T-helper 17 cell (primary cell): ENCODE measurements around the gene HNRNPA1. TPM values are rescaled to one million over a fixed set of nuclear protein-coding genes. Genes with fewer than 3 reads are reported as not detected.
"Not testable (repeated sequence)": the region's sequence is repeated elsewhere in the genome, so short reads cannot be mapped to it uniquely, and the experiment has no call there.

ENCODE experiments used
- ATAC-seq: fragments of 150-1000 bp; cut with Tn5 transposase; 2 replicates; pipeline ENCODE4 v1.10.0; 2021; ENCODE audit warnings: mild to moderate bottlenecking, moderate library complexity
- DNase-seq, 3 donors: peaks; one replicate each; pipeline versions ENCODE4 v3.0.0 to v3.0.0-alpha.2; 2020 to 2021
- H3K9me3 ChIP-seq: one replicate; pipeline ENCODE4 v1.7.0; 2013; ENCODE audit warnings: low read length, mild to moderate bottlenecking; ENCODE audit not compliant: control insufficient read depth, poor library complexity, severe bottlenecking
- H3K27ac Mint-ChIP-seq: one replicate; pipeline ENCODE4 v1.8.0; 2022; ENCODE audit warnings: mild to moderate bottlenecking, moderate library complexity, mixed read lengths
- H3K27me3 Mint-ChIP-seq: one replicate; pipeline ENCODE4 v1.8.0; 2022; ENCODE audit warnings: mixed read lengths
- H3K36me3 Mint-ChIP-seq: one replicate; pipeline ENCODE4 v1.8.0; 2022; ENCODE audit warnings: low read depth, mixed read lengths
- H3K4me1 Mint-ChIP-seq: one replicate; pipeline ENCODE4 v1.8.0; 2022; ENCODE audit warnings: mild to moderate bottlenecking, mixed read lengths
- H3K4me3 Mint-ChIP-seq: one replicate; pipeline ENCODE4 v1.8.0; 2022; ENCODE audit warnings: mild to moderate bottlenecking, moderate library complexity, mixed read lengths
- total RNA-seq, 4 donors: library from RNA in 2 of 4; stranded (reverse) in 2 of 4; gene quantifications; one replicate each; pipeline ENCODE4 v1.2.3 and lab custom pipeline; 2022 to 2026

HNRNPA1 gene
- total RNA-seq, 2 donors from 2014 or later: 1,531 to 1,582 TPM

- peak overlapping the region; percentile 12 for H3K4me3 Mint-ChIP-seq
- H3K9me3 ChIP-seq: no peaks in the 10 kb centered on the region
- DNase-seq (peak in 1 of 3 donors; percentile 21), ATAC-seq (peak; percentile 78)
- H3K27me3 Mint-ChIP-seq: no peaks in the 10 kb centered on the region
- H3K36me3 Mint-ChIP-seq: no peaks in the 10 kb centered on the region
- peak overlapping the region; percentile 41 for H3K27ac Mint-ChIP-seq
- peaks cover 8% of the 10 kb centered on the region for H3K4me1 Mint-ChIP-seq
Observed at GRCh38 chr12:54259194-54260011, 21.1 kb upstream of the HNRNPA1 start.

GRCh38 chr12:54261815-54262402 lies 18.6 kb upstream of the HNRNPA1 start:
- ATAC-seq: no peak
- Mint-ChIP-seq H3K4me3 (no peak overlapping the region), H3K36me3 (no peaks in the 10 kb centered on the region), H3K27ac (no peak overlapping the region), H3K27me3 (no peaks in the 10 kb centered on the region), H3K4me1 (peaks cover 13% of the 10 kb centered on the region)
- no peaks in the 10 kb centered on the region for H3K9me3 ChIP-seq
- DNase-seq: no peak

- no peaks in the 10 kb centered on the region for H3K9me3 ChIP-seq
- ATAC-seq (no peak), DNase-seq (no peak)
- Mint-ChIP-seq H3K4me3 (no peak overlapping the region), H3K36me3 (no peaks in the 10 kb centered on the region), H3K27ac (no peak overlapping the region), H3K4me1 (peaks cover 13% of the 10 kb centered on the region), H3K27me3 (no peaks in the 10 kb centered on the region)
Observed at GRCh38 chr12:54262403-54262925, 18.1 kb upstream of the HNRNPA1 start.

- peak overlapping the region; percentile 47 for H3K27ac Mint-ChIP-seq
- no peaks in the 10 kb centered on the region for H3K9me3 ChIP-seq
- DNase-seq (no peak), ATAC-seq (no peak)
- no peaks in the 10 kb centered on the region for H3K27me3 Mint-ChIP-seq
- no peak overlapping the region for H3K4me3 Mint-ChIP-seq
- H3K4me1 Mint-ChIP-seq: peaks cover 17% of the 10 kb centered on the region
- no peaks in the 10 kb centered on the region for H3K36me3 Mint-ChIP-seq
Observed at GRCh38 chr12:54265364-54265812, 15.1 kb upstream of the HNRNPA1 start.

- H3K4me1 Mint-ChIP-seq: peaks cover 25% of the 10 kb centered on the region
- ATAC-seq: no peak
- no peaks in the 10 kb centered on the region for H3K36me3 Mint-ChIP-seq
- no peaks in the 10 kb centered on the region for H3K27me3 Mint-ChIP-seq
- DNase-seq: no peak
- no peak overlapping the region for H3K4me3 Mint-ChIP-seq
- H3K9me3 ChIP-seq: no peaks in the 10 kb centered on the region
- H3K27ac Mint-ChIP-seq: no peak overlapping the region
Observed at GRCh38 chr12:54266852-54267251, 13.7 kb upstream of the HNRNPA1 start.

GRCh38 chr12:54270345-54270744 lies 10.2 kb upstream of the HNRNPA1 start:
- no peaks in the 10 kb centered on the region for H3K9me3 ChIP-seq
- Mint-ChIP-seq H3K4me3 (no peak overlapping the region), H3K36me3 (no peaks in the 10 kb centered on the region), H3K27ac (peak overlapping the region; percentile 86), H3K27me3 (no peaks in the 10 kb centered on the region), H3K4me1 (peaks cover 27% of the 10 kb centered on the region)
- ATAC-seq: no peak
- DNase-seq: no peak

- Mint-ChIP-seq H3K4me1 (peaks cover 37% of the 10 kb centered on the region), H3K4me3 (no peak overlapping the region), H3K27me3 (no peaks in the 10 kb centered on the region), H3K27ac (peak overlapping the region; percentile 86), H3K36me3 (no peaks in the 10 kb centered on the region)
- no peak for DNase-seq
- H3K9me3 ChIP-seq: no peaks in the 10 kb centered on the region
- ATAC-seq: peak; percentile 56
Observed at GRCh38 chr12:54272214-54272613, 8.3 kb upstream of the HNRNPA1 start.

GRCh38 chr12:54273981-54274380 lies 6.5 kb upstream of the HNRNPA1 start:
- no peaks in the 10 kb centered on the region for H3K9me3 ChIP-seq
- Mint-ChIP-seq H3K27me3 (no peaks in the 10 kb centered on the region), H3K27ac (peak overlapping the region; percentile 43), H3K36me3 (no peaks in the 10 kb centered on the region), H3K4me3 (no peak overlapping the region), H3K4me1 (peaks cover 45% of the 10 kb centered on the region)
- ATAC-seq (no peak), DNase-seq (no peak)

GRCh38 chr12:54276368-54276767 lies 4.2 kb upstream of the HNRNPA1 start:
- Mint-ChIP-seq H3K36me3 (no peaks in the 10 kb centered on the region), H3K27me3 (no peaks in the 10 kb centered on the region), H3K4me1 (peaks cover 34% of the 10 kb centered on the region), H3K4me3 (no peak overlapping the region), H3K27ac (no peak overlapping the region)
- DNase-seq: no peak
- H3K9me3 ChIP-seq: peaks cover 1% of the 10 kb centered on the region
- no peak for ATAC-seq

GRCh38 chr12:54277823-54278276 lies 2.7 kb upstream of the HNRNPA1 start:
- peaks cover 41% of the 10 kb centered on the region for H3K4me1 Mint-ChIP-seq
- DNase-seq (no peak), ATAC-seq (no peak)
- H3K4me3 Mint-ChIP-seq: no peak overlapping the region
- peaks cover 5% of the 10 kb centered on the region for H3K36me3 Mint-ChIP-seq
- peaks cover 5% of the 10 kb centered on the region for H3K9me3 ChIP-seq
- no peak overlapping the region for H3K27ac Mint-ChIP-seq
- no peaks in the 10 kb centered on the region for H3K27me3 Mint-ChIP-seq

GRCh38 chr12:54279227-54279631 lies 1.3 kb upstream of the HNRNPA1 start:
- Mint-ChIP-seq H3K4me1 (peaks cover 51% of the 10 kb centered on the region), H3K27ac (no peak overlapping the region), H3K4me3 (no peak overlapping the region), H3K36me3 (peaks cover 14% of the 10 kb centered on the region), H3K27me3 (no peaks in the 10 kb centered on the region)
- ATAC-seq (no peak), DNase-seq (no peak)
- H3K9me3 ChIP-seq: peaks cover 5% of the 10 kb centered on the region

- Mint-ChIP-seq H3K27me3 (no peaks in the 10 kb centered on the region), H3K4me3 (no peak within 1 kb of the TSS), H3K4me1 (peaks cover 53% of the 10 kb centered on the region), H3K36me3 (peaks cover 14% of the 10 kb centered on the region), H3K27ac (no peak within 1 kb of the TSS)
- DNase-seq (peak; percentile 97 to 99 (median 99)), ATAC-seq (peak; percentile 71)
- H3K9me3 ChIP-seq: peaks cover 5% of the 10 kb centered on the region
Observed at GRCh38 chr12:54279632-54280467, 676 bp upstream of the HNRNPA1 start, which contains the start of gene CBX5. TSS of gene CBX5 (minus strand) at chr12:54280122. CDS start at chr12:54257650, 22,472 bp downstream.

- Mint-ChIP-seq H3K36me3 (peaks cover 14% of the 10 kb centered on the region), H3K4me1 (peaks cover 49% of the 10 kb centered on the region)
- not testable (repeated sequence) for H3K27ac Mint-ChIP-seq, H3K4me3 Mint-ChIP-seq, ATAC-seq, H3K9me3 ChIP-seq, H3K27me3 Mint-ChIP-seq, DNase-seq
Observed at GRCh38 chr12:54281261-54281638, 724 bp downstream of the HNRNPA1 start.
